GM19452 (cell line): Measurements from ENCODE around the gene CDC42EP4.
"Not testable (repeated sequence)": the region's sequence is repeated elsewhere in the genome, so short reads cannot be mapped to it uniquely, and the experiment has no call there.

Experiments
- ATAC-seq: cut with Tn5 transposase; IDR thresholded peaks from one replicate; pipeline ENCODE4 v1.9.1; 2021; ENCODE audit not compliant: unreplicated experiment

Gene CDC42EP4

DNA sequence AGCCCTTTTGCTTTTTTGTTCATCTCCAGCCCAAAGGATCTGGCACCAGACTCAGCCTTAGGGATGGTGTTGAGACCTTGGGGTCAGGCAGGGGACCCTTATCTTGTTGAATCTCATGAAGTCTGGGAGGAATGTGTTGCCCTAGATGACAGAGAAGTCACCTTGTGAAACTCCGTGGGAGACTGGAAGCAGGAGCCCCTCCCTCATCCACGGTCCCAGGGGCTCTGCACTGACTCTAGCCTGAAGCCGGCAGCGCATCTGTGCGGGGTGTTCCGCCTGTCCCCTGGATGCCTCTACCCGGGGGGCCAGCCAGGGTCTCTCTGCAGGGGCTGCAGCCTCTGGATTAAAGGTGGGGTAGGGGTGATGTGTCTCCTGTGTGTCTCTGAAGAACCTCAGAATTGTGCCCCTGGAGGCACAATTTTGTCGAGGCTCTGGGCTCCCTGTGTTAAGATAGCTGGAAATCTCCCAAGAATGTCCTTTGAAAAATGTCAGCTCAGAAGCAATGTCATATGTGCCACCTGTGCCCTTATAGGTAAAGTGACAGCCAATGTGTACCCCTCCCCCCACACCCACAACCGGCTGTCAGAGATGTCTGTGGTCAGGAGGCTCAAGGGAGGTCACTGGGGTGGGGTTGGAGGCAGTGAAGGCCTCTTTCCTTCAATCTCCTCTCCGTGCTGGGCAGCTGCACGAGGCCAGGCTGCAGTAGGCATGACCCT, 32.1 kb upstream of the CDC42EP4 start:
- no peak for ATAC-seq

GRCh38 chr17:73343168-73343634, 31.4 kb upstream of the CDC42EP4 start:
- no peak for ATAC-seq

- ATAC-seq, result no peak
These were observed 30.9 kb upstream of the CDC42EP4 start for GRCh38 chr17:73342541-73343167.

DNA sequence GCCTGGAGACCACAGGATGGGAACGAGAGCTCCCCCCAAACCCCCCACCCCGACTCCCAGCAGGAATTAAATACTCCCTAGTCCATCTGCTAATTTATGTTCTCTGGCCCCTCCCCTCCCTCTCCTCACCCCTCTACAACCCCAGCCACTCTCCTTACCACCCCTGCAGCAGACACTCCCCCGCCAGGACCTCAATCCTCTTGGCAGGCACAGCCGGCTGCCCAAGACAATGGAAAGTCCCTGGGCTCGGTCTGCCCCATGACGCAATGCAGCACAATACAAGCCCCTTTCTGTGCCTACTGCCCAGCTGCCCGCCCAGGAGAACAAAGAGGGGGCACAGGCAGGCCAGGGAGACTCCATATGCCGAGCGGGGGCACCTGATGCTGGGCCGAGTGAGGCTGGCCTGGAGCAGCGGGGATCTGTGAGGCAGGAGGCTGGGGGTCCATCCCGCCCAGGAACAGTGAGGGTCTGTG, 30.3 kb upstream of the CDC42EP4 start:
- no peak for ATAC-seq

- ATAC-seq, result no peak
These were observed 29.7 kb upstream of the CDC42EP4 start for GRCh38 chr17:73341350-73342049.

DNA sequence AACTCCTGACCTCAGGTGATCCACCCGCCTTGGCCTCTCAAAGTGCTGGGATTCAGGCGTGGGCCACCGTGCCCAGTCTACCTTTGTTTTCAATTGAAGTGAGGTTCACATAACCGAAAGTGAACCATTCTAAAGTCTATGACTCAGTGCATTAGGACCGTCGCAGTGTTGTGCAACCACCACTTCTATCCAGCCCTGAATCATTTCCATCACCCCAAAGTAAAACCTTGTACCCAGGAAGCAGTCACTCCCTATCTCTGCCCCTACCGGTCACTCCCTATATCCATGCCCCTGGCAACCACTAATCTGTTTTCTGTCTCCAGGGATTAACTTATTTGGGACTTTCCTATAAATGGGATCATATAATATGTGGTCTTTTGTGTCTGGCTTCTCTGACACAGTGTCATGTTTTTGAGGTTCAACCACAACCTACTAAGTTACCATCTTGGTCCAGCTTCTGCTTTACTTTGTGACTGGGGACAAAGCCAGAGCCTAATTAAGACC, 28.3 kb upstream of the CDC42EP4 start:
- no peak for ATAC-seq

GRCh38 chr17:73338566-73339197, 26.9 kb upstream of the CDC42EP4 start:
- ATAC-seq, result no peak

DNA sequence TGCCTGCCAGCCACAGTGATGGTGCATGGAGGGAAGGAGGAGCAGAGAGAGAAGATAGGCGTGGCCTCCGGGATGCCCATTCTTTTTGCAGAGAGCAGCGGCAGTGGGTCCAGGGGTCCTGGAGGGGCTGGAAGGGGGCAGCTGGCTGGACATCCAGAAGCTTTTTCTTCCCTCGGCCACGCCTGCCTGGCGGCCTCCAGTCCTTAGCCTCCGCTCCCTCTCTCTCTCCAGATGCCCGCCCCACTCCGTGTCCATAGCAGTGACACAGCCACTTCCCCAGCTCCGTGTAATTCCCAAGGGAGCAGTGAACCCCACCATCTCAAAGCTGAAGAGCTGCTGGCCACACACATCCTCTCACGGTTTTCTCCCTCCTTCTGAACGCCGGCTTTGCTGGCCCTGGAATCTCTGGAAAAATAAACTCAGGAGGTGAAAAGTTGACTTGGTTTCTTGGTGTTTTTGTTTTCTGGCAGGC, 26.3 kb upstream of the CDC42EP4 start:
- ATAC-seq, result no peak

GRCh38 chr17:73337330-73337710, 25.5 kb upstream of the CDC42EP4 start:
- no peak for ATAC-seq

- no peak for ATAC-seq
These were observed 24.9 kb upstream of the CDC42EP4 start for GRCh38 chr17:73336408-73337329.

- ATAC-seq, result no peak
These were observed 24.0 kb upstream of the CDC42EP4 start for GRCh38 chr17:73335591-73336407.

GRCh38 chr17:73334771-73335513, 23.1 kb upstream of the CDC42EP4 start:
- no peak for ATAC-seq

DNA sequence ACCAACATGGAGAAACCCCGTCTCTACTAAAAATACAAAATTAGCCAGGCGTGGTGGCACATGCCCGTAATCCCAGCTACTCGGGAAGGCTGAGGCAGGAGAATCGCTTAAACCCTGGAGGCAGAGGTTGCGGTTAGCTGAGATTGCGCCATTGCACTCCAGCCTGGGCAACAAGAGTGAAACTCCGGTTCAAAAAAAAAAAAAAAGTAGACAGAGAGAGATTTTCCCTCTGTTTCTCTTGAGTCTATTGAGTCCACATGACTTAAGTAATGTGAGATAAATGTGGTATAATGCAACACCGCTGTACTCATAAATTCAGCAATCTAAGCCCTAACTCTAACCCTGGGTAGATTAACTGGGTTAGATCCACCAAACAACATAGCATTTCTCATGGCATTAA, 21.6 kb upstream of the CDC42EP4 start:
- not testable (repeated sequence) for ATAC-seq

DNA sequence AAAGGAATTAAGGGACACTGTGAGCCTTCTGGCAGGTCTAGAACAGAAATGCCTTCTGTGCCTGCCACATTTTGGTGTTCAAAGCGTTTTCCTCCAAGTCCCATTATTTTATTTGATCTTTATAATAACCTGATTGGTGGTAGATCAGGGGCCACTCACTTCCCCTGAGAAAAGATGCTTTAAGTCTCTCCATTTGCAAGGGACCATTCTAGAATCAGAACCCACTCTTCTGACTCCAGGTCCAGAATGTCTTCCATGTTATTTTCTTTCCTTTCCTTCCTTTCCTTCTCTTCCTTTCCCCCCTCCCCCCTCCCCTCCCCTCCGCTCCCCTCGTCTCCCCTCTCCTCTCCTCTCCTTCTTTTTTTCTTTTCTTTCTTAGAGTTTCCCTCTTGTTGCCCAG, 19.3 kb upstream of the CDC42EP4 start:
- no peak for ATAC-seq

DNA sequence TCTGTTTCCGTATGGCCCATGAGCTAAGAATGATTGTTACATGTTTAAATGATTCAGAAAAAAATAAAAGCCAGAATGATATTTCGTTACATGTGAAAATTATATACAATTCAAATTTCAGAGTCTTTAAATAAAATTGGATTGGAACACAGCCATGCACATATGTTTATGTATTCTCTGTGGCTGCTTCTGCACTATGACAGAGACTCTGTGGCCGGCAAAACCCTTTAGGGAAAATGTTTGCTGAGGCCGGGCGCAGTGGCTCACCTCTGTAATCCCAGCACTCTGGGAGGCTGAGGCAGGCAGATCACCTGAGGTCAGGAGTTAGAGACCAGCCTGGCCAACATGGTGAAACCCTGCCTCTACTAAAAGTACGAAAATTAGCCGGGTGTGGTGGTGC, 15.9 kb upstream of the CDC42EP4 start:
- no peak for ATAC-seq

- ATAC-seq, result no peak
These were observed 13.7 kb upstream of the CDC42EP4 start for GRCh38 chr17:73325527-73325842.

DNA sequence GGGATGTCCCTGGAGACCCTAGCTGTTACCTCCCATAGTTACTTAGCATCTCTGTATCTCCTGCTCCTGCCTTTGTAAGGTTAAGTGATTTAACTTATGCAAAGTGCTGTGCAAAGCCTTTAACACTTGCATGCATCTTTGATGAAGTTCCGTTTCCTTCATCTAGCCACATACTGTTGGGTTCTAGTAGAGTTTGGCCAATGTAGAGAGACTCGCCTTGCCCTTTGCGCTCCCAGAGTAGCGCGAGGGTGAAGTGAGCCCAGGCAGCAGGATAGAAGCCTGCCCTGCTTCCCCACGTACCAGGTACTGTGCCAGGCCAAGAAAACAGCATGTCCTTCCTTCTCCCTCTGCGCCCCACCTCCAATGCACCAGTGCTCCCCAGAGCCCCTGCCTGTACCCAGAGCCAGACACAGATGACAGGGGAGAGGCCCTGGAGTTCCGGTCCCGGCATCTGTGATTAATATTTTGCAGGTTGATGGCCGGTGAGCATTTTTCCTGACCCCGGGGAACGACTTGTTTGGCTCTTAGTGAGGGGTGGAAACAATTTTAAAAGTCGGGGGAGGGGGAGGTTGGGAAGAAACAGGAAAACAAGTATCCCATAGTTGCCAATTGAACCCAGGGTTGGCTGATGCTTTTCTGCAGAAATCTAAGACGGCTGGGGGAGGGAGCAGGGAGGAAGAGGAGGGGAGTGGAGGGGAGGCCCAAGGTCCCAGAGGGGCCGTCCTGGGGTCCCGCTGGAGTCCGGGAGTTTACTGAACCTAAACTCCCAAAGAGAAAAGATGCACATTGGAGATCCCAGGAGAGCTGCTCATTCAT, 13.1 kb upstream of the CDC42EP4 start:
- ATAC-seq, result no peak

DNA sequence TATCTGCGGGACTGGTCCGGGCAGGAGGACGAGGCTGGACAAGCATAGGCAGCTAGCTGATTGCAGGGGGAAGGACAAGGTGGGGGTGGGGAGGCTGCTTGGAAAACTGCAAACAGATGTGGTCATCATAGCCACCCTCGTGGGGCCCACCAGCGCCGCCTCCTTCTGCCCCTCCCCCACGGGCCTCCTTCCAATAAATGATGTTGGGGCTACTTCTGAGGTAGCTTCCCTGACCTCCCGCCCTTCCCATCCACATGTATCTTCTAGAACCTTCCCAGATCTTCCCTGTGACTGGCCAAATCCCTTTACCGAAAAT, 12.3 kb upstream of the CDC42EP4 start:
- no peak for ATAC-seq
